Putamen (tissue), 1 donor: ENCODE measurements around the gene PTMA.
"Not testable (repeated sequence)": the region's sequence is repeated elsewhere in the genome, so short reads cannot be mapped to it uniquely, and the experiment has no call there.

Experiments used
- DNase-seq: peaks from one replicate; pipeline ENCODE4 v3.0.0-alpha.2; 2016; ENCODE audit warnings: low spot score

PTMA gene

DNA sequence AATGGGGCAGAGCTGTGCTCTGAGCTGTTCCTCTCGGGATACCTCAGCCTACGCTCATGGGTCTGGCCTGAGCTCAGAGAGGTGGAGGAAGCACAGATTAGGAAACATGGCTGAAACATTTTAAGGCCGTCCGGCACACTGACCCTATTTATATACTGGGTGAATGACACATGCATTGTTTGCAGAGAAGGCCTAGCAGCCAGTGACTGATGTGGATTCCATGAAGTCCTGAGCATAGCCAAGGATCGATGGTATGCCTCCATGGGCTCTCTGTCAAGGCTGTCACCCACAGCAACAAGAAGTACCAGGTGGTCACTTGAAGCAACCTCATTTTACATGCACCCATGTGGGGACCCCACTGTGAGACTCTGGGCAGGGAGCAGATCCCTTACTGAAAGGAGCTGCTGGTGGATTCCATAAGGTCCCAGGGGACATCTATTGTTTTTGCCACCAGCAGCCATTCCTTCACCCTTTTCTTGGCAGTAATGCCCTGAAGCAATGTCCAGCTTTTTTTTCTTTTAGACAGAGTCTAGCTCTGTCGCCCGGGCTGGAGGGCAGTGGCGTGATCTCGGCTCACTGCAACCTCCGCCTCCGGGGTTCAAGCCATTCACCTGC lies 8.4 kb downstream of the PTMA start:
- DNase-seq, result no peak

DNA sequence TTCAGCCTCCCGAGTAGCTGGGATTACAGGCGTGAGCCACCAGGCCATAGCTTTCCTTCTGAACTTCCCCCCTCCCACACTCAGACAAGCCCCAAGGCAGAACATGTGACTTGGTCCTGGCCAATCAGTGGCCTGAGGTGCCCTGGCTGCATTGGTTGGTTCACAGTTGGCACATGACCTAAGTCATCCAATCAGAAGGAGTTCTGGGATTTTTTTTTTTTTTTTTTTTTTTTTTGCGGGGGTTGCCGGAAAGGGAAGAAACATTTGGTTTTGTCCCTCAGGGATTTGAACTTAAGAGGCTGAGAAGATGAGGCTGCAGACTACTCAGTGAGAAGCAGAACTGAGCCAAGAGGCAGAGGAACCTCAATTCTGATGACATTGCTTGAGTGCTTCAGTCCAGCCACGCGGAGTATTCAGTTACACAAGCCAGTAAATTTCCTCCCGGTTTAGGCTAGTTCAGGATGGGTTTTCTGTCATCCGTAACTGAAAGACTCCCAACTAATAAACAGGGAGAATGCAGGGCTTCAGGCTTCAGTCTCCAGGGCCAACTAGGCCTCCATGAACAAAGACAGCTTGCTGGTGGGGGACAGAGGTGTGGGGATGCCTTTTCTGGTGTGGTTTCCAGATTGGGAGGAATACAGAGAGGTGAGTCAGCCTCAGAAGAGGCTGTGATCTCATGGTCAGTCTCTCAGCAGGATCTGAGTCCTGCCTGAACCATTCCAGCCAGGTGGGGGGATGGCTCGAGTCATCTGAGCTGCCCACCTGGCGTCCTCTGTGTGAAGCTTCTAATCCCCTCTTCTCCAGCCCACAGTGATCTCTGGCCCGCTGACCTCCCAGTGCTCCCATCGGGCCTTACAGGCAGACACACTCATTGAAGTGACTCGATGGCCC lies 9.2 kb downstream of the PTMA start:
- no peak for DNase-seq

DNA sequence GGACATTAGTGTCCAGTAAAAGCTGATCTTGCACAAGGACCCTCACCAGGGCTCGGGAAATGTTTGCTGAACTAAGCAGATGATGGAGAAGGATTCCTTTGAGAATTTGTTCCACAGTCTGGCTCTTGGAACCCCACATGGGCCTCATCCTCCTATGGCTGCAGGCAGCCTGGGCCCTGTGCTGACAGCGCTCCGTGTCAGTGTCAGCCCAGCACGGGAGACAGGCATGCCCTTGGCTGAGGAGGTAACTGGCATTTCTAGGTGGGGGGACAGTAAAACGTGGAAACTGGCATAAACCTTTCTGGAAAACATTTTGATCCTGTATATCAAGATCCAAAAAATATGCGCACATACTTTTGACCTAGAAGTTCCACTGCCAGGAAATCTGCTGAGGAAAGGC lies 10.5 kb downstream of the PTMA start:
- no peak for DNase-seq

DNA sequence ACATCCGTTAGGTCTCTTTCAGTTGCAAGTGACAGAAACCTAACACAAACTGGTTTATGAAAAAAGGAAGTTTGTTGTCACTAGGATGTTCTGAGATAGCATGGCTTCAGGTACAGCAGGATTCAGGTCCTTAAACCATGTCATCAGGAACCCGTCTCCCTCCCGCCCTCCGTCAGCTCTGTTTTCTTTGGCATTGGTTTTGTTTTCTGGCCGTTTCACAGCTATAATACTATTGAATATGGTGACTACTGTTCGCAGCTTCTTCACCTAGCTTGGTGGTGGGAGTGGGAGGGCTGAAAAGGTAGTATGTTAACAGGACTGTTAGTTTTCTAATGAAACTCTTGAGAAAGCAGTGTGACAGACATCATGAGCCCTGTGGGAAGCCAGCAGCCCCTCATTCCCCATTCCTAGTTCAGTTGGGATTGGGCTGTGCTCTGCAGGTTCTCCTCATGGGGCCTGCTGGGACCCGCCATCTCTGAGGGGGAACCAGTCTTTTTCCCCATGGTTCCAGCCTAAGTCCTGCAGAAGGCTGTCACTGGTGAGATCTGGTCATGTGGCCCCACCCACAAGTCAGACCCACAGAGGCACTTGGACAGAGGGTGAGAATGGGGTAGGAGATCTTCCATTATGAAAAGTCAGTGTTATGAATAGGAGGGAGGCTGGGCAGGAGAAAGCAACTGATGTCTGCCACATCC lies 12.1 kb downstream of the PTMA start:
- no peak for DNase-seq

DNA sequence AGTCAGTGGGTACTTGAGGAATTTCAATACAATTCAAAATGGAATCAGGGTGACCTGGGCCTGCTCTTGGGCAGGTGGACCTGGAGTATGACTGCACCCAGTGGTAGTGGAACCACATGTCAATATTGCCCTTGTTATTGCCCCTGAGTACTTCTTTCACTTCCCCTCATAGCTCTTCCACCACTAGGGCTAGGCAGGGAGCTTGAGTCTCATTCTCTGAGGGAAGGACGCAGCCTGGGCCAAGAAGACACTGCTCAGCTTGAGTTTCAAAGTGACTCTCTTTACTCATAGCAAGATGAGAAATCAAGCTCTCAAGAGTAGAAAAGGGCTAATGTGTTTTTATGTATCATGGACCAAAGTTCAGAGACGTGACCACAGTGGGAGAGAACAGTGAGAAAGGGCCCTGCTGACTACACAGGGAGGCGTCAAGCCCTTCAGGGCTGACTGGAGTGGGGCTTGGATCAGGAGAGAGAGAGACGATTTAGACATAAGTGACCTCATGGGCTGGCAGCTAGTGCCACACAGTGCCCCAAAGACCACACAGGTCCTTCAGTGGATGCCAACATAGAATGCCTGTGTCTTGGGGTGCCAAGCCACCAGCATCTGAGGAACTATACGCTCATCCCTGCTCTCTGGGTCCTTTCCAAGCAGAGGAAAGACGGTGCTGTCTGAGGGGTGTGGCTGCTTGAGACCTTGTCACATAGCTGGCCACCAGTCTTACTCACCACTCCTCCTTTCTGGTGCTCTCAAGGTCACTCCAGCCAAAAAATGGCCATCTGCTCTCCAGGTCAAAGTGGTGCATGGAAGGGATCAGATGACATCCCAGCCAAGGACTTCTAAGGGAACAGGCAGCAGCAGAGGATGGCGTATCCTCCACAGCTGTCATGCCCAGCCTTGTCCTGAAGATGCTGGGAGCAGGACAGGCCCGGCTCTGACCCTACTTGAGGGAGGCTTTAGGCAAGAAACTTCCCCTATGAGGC lies 13.0 kb downstream of the PTMA start:
- DNase-seq, result no peak

DNA sequence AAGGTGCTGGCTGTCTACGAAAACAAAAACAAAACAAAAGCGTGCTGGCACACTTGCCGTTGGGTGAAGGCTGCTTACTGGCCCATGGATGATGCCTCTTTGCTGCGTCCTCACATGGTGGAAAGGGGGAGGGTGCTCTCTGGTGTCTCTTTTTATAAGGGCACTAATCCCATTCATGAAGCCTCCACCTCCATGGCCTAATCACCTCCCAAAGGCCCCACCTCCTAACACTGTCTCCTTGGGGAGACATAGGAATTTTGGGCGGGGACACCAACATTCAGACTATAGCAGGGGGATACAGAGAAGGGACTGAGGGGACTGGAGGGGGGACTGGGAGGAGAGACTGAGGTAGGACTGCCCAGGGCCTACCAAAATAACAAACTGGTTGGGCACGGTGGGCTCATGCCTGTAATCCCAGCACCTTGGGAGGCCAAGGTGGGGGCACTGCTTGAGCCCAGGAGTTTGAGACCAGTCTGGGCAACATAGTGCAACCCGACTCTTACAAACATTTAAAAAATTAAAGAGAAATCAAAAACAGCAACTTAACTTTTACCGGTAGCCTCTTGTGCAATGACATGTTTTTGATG lies 14.5 kb downstream of the PTMA start:
- DNase-seq, result no peak

DNA sequence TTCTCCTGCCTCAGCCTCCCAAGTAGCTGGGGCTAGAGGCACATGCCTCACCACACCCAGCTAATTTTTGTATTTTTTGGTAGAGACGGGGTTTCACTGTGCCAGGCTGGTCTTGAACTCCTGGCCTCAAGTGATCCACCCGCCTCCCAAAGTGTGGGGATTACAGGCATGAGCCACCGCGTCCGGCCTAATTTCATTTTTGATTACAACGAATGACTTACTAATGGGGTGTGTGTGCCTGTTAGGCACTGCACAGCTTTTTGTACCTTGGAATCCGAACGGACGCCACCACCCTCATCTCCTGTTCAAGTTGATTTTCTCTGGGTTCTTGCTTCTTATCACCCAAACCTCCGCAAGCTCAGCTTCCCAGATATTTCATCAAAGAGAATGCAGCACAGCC lies 17.2 kb downstream of the PTMA start:
- no peak for DNase-seq

DNA sequence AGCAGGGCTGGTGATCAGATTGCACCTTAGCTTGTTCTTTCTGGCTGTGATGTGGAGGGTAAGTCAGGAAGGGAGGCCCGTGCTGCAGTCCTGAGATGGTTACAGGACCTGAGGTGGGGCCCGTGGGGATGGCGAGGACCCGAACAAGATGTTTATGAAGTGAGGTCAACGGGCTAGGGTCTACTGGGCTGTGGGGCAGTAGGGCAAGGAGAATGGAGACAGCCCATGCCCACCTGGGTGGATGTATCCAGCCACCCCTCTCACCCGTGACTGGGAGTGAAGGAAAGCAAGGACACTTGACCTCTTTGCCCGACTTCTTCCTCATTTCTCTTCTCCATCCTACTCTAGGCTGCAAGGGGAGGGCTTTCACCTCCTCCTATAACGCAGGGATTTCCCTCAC lies 18.0 kb downstream of the PTMA start:
- no peak for DNase-seq

DNA sequence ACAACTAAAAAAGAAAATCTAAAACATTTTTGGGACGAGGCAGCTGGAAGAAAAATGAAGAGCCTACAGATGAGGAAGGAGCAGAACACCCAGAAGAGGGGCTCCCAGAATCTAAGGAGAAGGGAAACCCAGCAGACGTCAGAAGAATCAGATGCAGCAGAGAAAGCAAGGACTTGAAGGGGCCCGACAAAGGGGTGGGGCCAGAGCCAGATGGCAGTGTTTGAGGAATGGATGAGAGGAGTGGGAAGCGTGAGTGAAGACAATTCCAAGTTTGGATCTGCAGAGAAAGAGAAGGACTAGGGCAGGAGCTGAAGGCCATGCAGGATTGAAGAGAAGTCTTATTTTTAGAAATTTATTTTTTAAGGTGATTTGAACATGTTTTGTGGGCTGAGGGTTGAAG lies 19.3 kb downstream of the PTMA start:
- no peak for DNase-seq

DNA sequence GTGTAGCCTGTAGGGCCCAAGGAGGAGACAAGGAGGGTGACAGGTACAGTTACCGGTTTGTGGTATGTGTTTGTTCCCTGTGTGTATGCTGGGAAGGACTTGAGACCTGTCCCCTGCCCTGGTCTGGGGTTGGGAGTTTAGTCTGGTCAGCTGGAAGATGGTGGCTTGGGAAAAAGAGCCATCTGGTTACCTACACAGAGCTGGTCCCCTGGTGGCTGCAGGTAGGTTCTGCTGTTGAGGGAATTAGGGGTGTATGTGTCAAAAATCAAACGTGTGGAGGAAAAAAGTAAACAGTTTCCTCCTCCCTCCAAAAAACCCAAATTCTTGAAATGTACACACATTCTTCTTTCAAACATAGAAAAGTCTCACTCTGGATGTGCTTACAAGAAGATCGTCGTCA lies 24.3 kb downstream of the PTMA start:
- DNase-seq, result no peak

DNA sequence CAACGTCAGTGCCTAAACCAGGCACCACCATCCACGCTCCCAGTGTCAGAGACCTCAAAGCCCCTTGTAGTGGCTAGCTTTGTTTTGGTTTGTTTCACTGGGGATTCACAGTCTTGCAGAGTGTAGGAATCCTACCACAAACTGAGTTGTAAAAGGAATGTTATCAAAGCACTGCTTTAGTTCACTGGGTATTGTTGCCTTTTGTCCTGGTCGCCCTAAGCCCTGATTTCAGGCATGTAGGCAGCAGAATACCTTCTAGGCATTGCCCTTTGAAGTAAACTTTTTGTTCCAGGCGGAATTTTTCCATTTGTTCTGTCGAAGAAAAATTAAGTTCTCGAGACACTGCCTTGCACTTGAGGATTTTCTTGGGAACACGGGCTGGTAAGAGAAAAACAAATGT lies 29.4 kb downstream of the PTMA start:
- DNase-seq, result no peak

DNA sequence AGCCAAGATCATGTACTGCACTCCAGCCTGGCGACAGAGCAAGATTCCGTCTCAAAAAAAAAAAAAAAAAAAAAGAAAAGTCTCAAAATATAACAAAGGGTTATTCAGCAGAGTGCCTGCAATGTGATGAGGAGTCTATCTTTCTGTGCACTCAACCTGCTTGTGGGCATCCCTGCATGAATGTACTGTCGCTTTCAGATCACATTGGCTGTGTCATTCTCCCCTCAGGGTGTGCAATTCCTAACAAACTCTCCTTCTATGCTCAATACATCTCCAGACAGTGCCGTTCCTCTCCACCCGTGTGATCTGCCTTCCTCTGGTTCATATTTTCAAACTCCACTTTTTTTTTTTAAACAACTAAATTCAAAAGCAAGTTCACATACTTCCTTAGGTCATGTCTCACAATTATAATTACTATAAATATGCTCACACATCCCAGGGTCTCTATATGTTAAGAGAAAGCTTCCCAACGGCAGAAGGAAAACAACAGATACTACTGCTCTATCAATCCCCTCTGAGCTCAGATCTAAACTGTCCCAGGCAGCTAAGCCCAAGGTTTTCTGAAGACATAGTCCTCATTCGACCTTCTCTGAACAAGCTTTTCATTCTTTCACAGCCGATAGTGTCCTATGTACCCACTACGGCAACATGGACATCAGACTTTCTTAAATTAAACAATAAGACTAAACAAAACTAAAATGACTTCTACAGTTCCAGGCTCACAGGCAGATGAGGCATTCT lies 35.2 kb downstream of the PTMA start:
- no peak for DNase-seq

DNA sequence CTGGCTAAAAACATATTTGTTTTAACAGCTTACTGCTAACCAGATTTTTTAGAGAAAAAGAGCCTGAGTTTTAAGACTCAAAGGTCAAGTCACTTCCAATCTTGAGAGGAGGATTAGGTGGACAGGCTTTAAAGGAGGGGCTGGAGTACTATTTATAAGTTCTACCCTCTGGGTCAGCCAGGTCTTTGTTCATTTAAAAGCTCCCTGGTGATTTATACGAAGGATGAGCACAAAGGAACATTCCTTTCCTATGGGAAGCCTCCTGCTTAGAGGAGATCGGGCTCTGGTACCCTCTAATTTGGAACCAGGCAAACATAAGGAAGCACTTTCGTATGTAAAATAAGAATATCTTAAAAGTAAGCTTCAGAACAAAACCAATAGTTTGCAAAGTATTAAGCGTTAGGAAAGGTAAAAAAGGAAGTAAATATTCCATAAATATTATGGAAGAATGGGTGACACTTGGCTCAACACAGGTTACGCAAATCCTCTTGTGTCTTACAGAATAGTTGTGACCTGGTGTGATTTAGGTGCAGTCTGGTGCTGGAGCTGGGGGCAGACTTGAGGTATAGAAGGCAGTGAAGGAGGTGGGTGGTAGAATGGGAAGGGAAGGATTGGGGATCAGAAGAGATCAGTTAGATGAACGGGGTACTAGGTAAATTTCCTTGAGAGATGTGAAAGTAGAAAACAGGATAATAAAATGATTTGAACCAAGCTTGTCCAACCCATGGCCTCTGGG lies 37.1 kb downstream of the PTMA start:
- no peak for DNase-seq

DNA sequence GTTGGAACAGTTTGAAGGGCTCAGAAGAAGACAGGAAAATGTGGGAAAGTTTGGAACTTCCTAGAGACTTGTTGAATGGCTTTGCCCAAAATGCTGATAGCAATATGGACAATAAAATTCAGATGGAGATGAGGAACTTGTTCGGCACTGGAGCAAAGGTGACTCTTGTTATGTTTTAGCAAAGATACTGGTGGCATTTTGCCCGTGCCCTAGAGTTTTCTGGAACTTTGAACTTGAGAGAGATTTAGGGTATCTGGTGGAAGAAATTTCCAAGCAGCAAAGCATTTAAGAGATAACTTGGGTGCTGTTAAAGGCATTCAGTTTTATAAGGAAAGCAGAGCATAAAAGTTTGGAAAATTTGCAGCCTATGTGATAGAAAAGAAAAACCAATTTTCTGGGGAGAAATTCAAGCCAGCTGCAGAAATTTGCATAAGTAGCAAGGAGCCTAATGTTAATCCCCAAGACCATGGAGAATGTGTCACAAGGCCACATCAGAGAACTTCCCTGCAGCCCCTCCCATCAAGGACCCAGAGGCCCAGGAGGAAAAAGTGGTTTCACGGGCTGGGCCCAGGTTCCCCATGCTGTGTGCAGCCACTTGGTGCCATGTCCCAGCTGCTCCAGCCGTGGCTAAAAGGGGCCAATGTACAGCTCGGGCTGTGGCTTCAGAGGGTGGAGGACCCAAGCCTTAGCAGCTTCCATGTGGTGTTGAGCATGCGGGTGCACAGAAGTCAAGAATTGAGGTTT lies 40.0 kb downstream of the PTMA start:
- DNase-seq, result not testable (repeated sequence)

DNA sequence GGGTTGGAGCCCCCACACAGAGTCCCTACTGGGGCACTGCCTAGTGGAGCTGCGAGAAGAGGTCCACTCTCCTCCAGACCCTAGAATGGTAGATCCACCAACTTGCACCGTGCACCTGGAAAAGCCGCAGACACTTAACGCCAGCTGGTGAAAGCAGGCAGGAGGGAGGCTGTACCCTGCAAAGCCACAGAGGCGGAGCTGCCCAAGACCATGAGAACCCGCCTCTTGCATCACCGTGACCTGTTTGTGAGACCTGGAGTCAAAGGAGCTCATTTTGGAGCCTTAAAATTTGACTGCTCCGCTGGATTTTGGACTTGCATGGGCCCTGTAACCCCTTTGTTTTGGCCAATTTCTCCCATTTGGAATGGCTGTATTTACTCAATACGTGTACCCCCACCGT lies 40.7 kb downstream of the PTMA start:
- DNase-seq, result not testable (repeated sequence)

DNA sequence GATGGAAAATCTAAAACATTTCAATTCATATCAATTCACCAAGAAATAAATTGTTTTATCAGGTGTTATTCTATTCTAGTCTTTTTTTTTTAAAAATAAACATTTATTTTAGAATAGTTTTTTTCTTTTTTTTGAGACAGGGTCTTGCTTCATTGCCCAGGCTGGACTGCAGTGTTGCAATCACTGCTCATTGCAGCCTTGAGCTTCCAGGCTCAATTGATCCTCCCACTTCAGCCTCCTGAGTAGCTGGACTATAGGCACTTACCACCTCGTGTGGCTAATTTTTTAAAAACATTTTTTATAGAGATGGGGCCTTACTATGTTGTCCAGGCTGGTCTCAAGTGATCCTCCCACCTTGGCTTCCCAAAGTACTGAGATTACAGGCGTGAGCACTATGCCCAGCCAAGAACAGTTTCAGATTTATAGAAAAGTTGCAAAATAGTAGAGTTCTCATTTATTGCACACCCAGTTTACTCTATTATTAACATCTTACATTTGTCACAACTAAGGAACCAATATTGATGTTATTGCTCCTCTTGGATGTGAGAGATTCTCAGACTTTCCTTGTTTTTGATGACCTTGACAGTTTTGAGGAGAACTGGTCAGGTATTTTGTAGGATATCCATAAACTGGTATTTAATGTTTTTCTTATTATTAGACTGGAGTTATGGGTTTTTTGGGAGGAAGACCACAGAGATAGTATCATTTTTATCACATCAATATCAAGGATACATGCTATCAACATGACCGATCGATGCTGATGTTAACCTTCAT lies 42.9 kb downstream of the PTMA start:
- DNase-seq, result no peak

DNA sequence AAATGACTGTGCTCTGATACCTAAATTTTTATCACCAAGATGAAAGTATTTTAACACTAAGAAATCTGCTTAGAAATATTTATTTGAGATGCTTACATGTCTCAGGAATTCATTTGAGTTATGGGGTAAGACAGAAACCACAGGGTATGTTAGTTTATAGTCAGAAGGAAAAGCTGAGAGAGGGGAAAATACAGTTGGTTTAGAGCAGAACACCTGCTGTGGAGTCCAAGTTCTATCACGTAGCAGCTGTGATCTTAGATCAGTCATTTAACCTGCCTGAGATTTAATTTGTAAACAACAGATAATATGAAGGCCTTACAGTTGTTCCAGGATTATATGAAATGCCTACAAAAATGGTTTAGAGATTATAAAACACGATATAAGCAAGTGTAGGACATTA lies 43.7 kb downstream of the PTMA start:
- DNase-seq, result no peak

DNA sequence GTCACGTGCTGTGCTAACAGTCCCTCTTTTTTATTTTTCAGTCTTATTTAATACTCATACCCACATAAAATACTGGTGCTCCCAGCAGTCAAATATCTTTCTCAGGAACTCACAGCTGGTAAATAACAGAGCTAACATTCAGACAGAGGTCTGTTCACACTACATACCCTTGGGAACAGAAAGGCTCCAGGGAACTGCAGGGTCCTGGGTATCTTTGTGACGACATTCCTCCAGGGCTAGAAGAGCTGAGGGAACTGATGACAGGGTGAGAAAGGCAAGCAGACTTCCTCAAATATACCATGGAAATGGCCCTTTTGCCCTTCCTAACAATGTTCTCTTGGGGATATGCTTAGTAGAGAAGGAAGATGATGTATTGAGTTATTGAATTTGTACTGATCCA lies 53.4 kb downstream of the PTMA start:
- no peak for DNase-seq
